Transverse colon (tissue), 4 donors: ENCODE results near the gene BCL7C. TPM values are rescaled to one million over a fixed set of nuclear protein-coding genes. Genes with fewer than 3 reads are reported as not detected.
"Not testable (repeated sequence)": the region's sequence is repeated elsewhere in the genome, so short reads cannot be mapped to it uniquely, and the experiment has no call there.

ENCODE experiments used
- DNase-seq: peaks from one replicate; pipeline ENCODE4 v3.0.0-alpha.2; 2019
- H3K27ac ChIP-seq, 4 donors: fragments of 200-600 bp; sonication (generic); 2 replicates each; pipeline ENCODE4 v1.5.1; 2016 to 2018; ENCODE audit warnings: inconsistent platforms in 4 of 4
- H3K27me3 ChIP-seq: fragments of 200-600 bp; sonication (generic); 2 replicates; pipeline ENCODE4 v1.5.1; 2017; ENCODE audit warnings: inconsistent platforms
- H3K36me3 ChIP-seq, 4 donors: fragments of 200-600 bp; sonication (generic); 2 replicates each; pipeline ENCODE4 v1.5.1; 2017 to 2019; ENCODE audit warnings: inconsistent platforms in 4 of 4
- H3K4me1 ChIP-seq, 4 donors: fragments of 200-600 bp; sonication (generic); 2 replicates each; pipeline ENCODE4 v1.5.1; 2017 to 2020; ENCODE audit warnings: inconsistent platforms in 4 of 4
- H3K4me3 ChIP-seq, 4 donors: fragments of 200-600 bp; sonication (generic); 1 replicate in 1 of 4; 2 replicates in 3 of 4; pipeline versions ENCODE4 v1.5.1 to v1.6.1; 2017 to 2019; ENCODE audit warnings: inconsistent platforms in 4 of 4
- H3K9me3 ChIP-seq, 2 donors: fragments of 200-600 bp; sonication (generic); 2 replicates each; pipeline ENCODE4 v1.5.1; 2017 to 2019; ENCODE audit warnings: inconsistent platforms in 2 of 2
- CTCF ChIP-seq, 5 experiments: fragments of 200-600 bp in 3 of 5; fragments of 450-650 bp in 2 of 5; sonication (generic) in 3 of 5; IDR thresholded peaks; 1 replicate in 2 of 5; 2 replicates in 3 of 5; pipeline ENCODE4 v1.5.1; 2016 to 2017; ENCODE audit warnings: antibody characterized with exemption in 5 of 5, inconsistent platforms in 3 of 5, mild to moderate bottlenecking in 2 of 5, moderate library complexity in 1 of 5
- EP300 ChIP-seq: sonication (generic); formaldehyde crosslinking; IDR thresholded peaks from one replicate; pipeline ENCODE4 v1.6.1; 2017; ENCODE audit warnings: antibody characterized with exemption, low read depth
- POLR2A ChIP-seq: fragments of 450-650 bp; IDR thresholded peaks from one replicate; pipeline ENCODE4 v1.6.1; 2016; ENCODE audit warnings: antibody characterized with exemption, mild to moderate bottlenecking, moderate library complexity
- POLR2AphosphoS5 ChIP-seq, 3 donors: sonication (generic); formaldehyde crosslinking; IDR thresholded peaks; one replicate each; pipeline ENCODE4 v1.6.1; 2016; ENCODE audit warnings: antibody characterized with exemption in 3 of 3
- WGBS, 2 donors: methylation state at CpG; one replicate each; pipeline ENCODE4 v1.1.5; 2018; ENCODE audit warnings: low coverage in 1 of 2; 5-methylcytosine and 5-hydroxymethylcytosine counted together
- in situ Hi-C, 4 donors: fragments of 200-750 bp; cut with MboI; loops; one replicate each; pipeline versions ENCODE4 v1.15.0 to v1.15.1; 2017; ENCODE audit warnings: low sequenced_read_pairs in 3 of 4, low pct_ligation_motif_present in 1 of 4, low pct_unique_long_range_greater_than_20kb in 1 of 4
- intact Hi-C: fragments of 100-400 bp; cut with DNase I; formaldehyde crosslinking; loops from one replicate; pipeline ENCODE4 v1.15.1; 2023; ENCODE audit warnings: low total_unique reads
- total RNA-seq, 4 donors: library from RNA; depleted of rRNA; stranded (reverse); fragments of >200 nt; gene quantifications; one replicate each; pipeline ENCODE4 v1.1.0, GENCODE V29; 2016

BCL7C gene
- total RNA-seq, 4 donors from 2014 or later: 13.8 to 57.3 (median 24.0) TPM

GRCh38 chr16:30894540-30895368, 877 bp upstream of the BCL7C start:
- in situ Hi-C loops: no loop called here
- H3K36me3 ChIP-seq: no peaks in the 10 kb centered on the region
- peak overlapping the region; percentile 89 to 94 (median 91) for H3K27ac ChIP-seq
- H3K4me3 ChIP-seq: peak overlapping the region in 3 of 4 donors; percentile 83 to 96 (median 87)
- no peak for DNase-seq
- TF ChIP-seq POLR2AphosphoS5 (IDR thresholded peaks at IDR 0.05) (no peak), CTCF (IDR thresholded peaks at IDR 0.05) (no peak), POLR2A (no peak), EP300 (no peak)
- no peaks in the 10 kb centered on the region for H3K9me3 ChIP-seq
- peaks cover 19 to 42% (median 31%) of the 10 kb centered on the region in 4 donors for H3K4me1 ChIP-seq
- 42 to 47% methylated on average over 4 to 16 of the region's 16 CpGs for WGBS, 2 donors
- no peaks in the 10 kb centered on the region for H3K27me3 ChIP-seq
- intact Hi-C loops: no loop called here

- Histone ChIP-seq H3K36me3 (peaks cover 0 to 11% (median 0%) of the 10 kb centered on the region in 4 donors), H3K4me3 (peak overlapping the region; percentile 83 to 96 (median 86)), H3K27ac (peak overlapping the region; percentile 89 to 94 (median 91)), H3K27me3 (no peaks in the 10 kb centered on the region), H3K9me3 (no peaks in the 10 kb centered on the region), H3K4me1 (peaks cover 19 to 42% (median 31%) of the 10 kb centered on the region in 4 donors)
- in situ Hi-C loops: no loop called here
- no peak for DNase-seq
- no peak for TF ChIP-seq CTCF (IDR thresholded peaks at IDR 0.05)
- no peak for TF ChIP-seq EP300
- no peak for TF ChIP-seq POLR2A
- TF ChIP-seq POLR2AphosphoS5 (IDR thresholded peaks at IDR 0.05): no peak
- 2% methylated on average over 11 of the region's 11 CpGs; no CpG with 5 or more reads in 1 of the 2 donors for WGBS, 2 donors
- intact Hi-C loops: loop anchor here (2.0 kb wide), 1 partner anchor 17 kb away; no protein-coding TSS in a partner anchor
These were observed 497 bp downstream of the BCL7C start for GRCh38 chr16:30893417-30893743.

- intact Hi-C loops (loop anchor here (2.0 kb wide), 1 partner anchor 16 kb away; no protein-coding TSS in a partner anchor), in situ Hi-C loops (no loop called here)
- H3K27ac ChIP-seq: peak overlapping the region; percentile 89 to 94 (median 91)
- H3K27me3 ChIP-seq: no peaks in the 10 kb centered on the region
- H3K4me3 ChIP-seq: peak overlapping the region; percentile 83 to 96 (median 86)
- H3K9me3 ChIP-seq: no peaks in the 10 kb centered on the region
- WGBS, 2 donors: 67% methylated on average over 20 of the region's 20 CpGs; no CpG with 5 or more reads in 1 of the 2 donors
- TF ChIP-seq POLR2A (no peak), POLR2AphosphoS5 (IDR thresholded peaks at IDR 0.05) (no peak), EP300 (no peak), CTCF (IDR thresholded peaks at IDR 0.05) (no peak)
- peaks cover 0 to 13% (median 0%) of the 10 kb centered on the region in 4 donors for H3K36me3 ChIP-seq
- H3K4me1 ChIP-seq: peaks cover 19 to 42% (median 31%) of the 10 kb centered on the region in 4 donors
- DNase-seq: no peak
These were observed 1.0 kb downstream of the BCL7C start for GRCh38 chr16:30892670-30893416.

GRCh38 chr16:30891043-30891823, 2.6 kb downstream of the BCL7C start:
- 89 to 90% methylated on average over 12 to 15 of the region's 15 CpGs for WGBS, 2 donors
- H3K4me3 ChIP-seq, H3K27ac ChIP-seq, H3K9me3 ChIP-seq, in situ Hi-C loops, DNase-seq, H3K27me3 ChIP-seq, intact Hi-C loops: not testable (repeated sequence)
- Histone ChIP-seq H3K36me3 (peaks cover 0 to 18% (median 0%) of the 10 kb centered on the region in 4 donors), H3K4me1 (peaks cover 19 to 35% (median 27%) of the 10 kb centered on the region in 4 donors)
